ENCODE data around the gene KANSL1.
"Not testable (repeated sequence)": the region's sequence is repeated elsewhere in the genome, so short reads cannot be mapped to it uniquely, and the experiment has no call there.

Gene KANSL1

GRCh38 chr17:46010597-46011186 lies 182.5 kb downstream of the KANSL1 start:
- H3K4me3 ChIP-seq (replicated peaks; ENCODE audit: low read depth, low read length) = no peak overlapping the region
- TF ChIP-seq CTCF (IDR thresholded peaks at IDR 0.05; ENCODE audit: low read length, missing control alignments) = no peak
- DNase-seq (ENCODE audit: low read depth) = no peak

- no peak for TF ChIP-seq CTCF (IDR thresholded peaks at IDR 0.05; ENCODE audit: low read length, missing control alignments)
- no peak overlapping the region for H3K4me3 ChIP-seq (replicated peaks; ENCODE audit: low read depth, low read length)
- no peak for DNase-seq (ENCODE audit: low read depth)
These were observed 183.3 kb downstream of the KANSL1 start for GRCh38 chr17:46009681-46010596.

- DNase-seq (ENCODE audit: low read depth) = no peak
- H3K4me3 ChIP-seq (replicated peaks; ENCODE audit: low read depth, low read length) = no peak overlapping the region
- TF ChIP-seq CTCF (IDR thresholded peaks at IDR 0.05; ENCODE audit: low read length, missing control alignments) = no peak
These were observed 184.6 kb downstream of the KANSL1 start for GRCh38 chr17:46008591-46008990.

GRCh38 chr17:46007461-46007965 lies 185.7 kb downstream of the KANSL1 start:
- DNase-seq (ENCODE audit: low read depth) = no peak
- H3K4me3 ChIP-seq (replicated peaks; ENCODE audit: low read depth, low read length) = no peak overlapping the region
- no peak for TF ChIP-seq CTCF (IDR thresholded peaks at IDR 0.05; ENCODE audit: low read length, missing control alignments)

GRCh38 chr17:46006082-46006481 lies 187.1 kb downstream of the KANSL1 start:
- not testable (repeated sequence) for DNase-seq (ENCODE audit: low read depth); H3K4me3 ChIP-seq (replicated peaks; ENCODE audit: low read depth, low read length)

GRCh38 chr17:46003907-46004748 lies 189.1 kb downstream of the KANSL1 start:
- no peak overlapping the region for H3K4me3 ChIP-seq (replicated peaks; ENCODE audit: low read depth, low read length)
- peak; percentile 23 for DNase-seq (ENCODE audit: low read depth)
- no peak for TF ChIP-seq CTCF (IDR thresholded peaks at IDR 0.05; ENCODE audit: low read length, missing control alignments)

GRCh38 chr17:46002973-46003316 lies 190.3 kb downstream of the KANSL1 start:
- no peak for TF ChIP-seq CTCF (IDR thresholded peaks at IDR 0.05; ENCODE audit: low read length, missing control alignments)
- H3K4me3 ChIP-seq (replicated peaks; ENCODE audit: low read depth, low read length) = no peak overlapping the region
- DNase-seq (ENCODE audit: low read depth) = no peak
